Cardiac muscle cell (in vitro differentiated cells and primary cell): ENCODE data around the gene PLXNA1. TPM values are rescaled to one million over a fixed set of nuclear protein-coding genes. Genes with fewer than 3 reads are reported as not detected.

Source experiments
- DNase-seq, 2 donors: peaks; one replicate each; pipeline versions ENCODE4 v3.0.0 to v3.0.0-alpha.2; 2010 to 2017; ENCODE audit warnings: low read depth in 1 of 2, low spot score in 1 of 2
- H3K27ac ChIP-seq: fragments of 200-600 bp; sonication (generic); 2 replicates; pipeline ENCODE4 v1.5.1; 2016
- H3K27me3 ChIP-seq: fragments of 200-600 bp; sonication (generic); 2 replicates; pipeline ENCODE4 v1.6.0; 2016; ENCODE audit warnings: control low read depth
- H3K36me3 ChIP-seq: fragments of 200-600 bp; sonication (generic); 2 replicates; pipeline ENCODE4 v1.5.1; 2016; ENCODE audit warnings: control low read depth
- H3K4me1 ChIP-seq: fragments of 200-600 bp; sonication (generic); 2 replicates; pipeline ENCODE4 v1.8.1; 2017; ENCODE audit warnings: low read depth, mild to moderate bottlenecking, mixed run types
- H3K4me3 ChIP-seq: fragments of 200-600 bp; sonication (generic); 2 replicates; pipeline ENCODE4 v1.5.1; 2016; ENCODE audit warnings: mild to moderate bottlenecking
- H3K9me3 ChIP-seq: fragments of 200-600 bp; sonication (generic); 2 replicates; pipeline ENCODE4 v1.5.1; 2017; ENCODE audit warnings: low read depth, mild to moderate bottlenecking, control low read depth
- polyA plus RNA-seq: library from polyadenylated mRNA; unstranded; fragments of >200 nt; fragmentation: Nextera tagmentation; extraction: Ambion mirVana; gene quantifications from 2 replicates; pipeline ENCODE4 v1.2.1, GENCODE V29; 2016
- total RNA-seq: library from RNA; depleted of rRNA; stranded (reverse); fragments of >200 nt; gene quantifications from 2 replicates; pipeline ENCODE4 v1.2.3, GENCODE V29; 2016
- TF ChIP-seq, protein P1 (sequence below): IDR thresholded peaks from 2 replicates; pipeline ENCODE4 v1.5.1; 2012; ENCODE audit warnings: low read depth, mild to moderate bottlenecking, low read length

The PLXNA1 gene
- total and polyA plus RNA-seq, 2 experiments from 2014 or later: 19.5 to 71.0 TPM

DNA sequence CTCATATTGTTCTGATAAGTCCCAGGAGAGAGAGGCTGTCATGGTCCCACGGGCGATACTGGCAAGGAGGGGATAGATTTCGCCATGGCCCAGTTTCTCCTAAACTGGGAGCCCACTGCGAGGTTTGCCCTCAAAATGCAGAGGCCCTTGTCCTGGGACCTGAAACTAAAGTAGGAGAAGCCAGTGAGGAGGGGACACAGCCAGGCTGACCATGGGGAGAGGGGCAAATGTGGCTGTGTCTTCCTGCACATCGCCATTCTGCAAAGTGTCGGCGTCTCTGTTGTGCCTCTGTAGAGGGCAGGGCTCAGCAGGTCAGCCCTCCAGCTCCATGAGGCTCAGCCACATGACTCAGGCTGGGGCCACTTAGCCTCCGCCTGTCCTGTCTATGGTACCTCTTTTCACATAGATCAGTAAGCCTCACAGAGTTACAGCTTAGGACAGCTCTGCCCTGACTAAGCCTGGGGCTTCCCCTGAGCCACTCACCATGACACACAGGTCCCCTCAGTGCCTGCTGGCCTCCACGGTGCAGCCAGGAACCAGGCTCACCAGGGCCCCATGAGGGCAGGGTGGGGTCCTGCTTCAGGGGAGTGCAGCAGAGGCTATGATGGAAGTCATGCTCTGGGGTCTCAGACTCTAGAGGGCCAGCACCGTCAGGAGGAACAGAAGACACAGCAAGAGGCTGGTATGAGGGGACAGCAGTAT is 28.6 kb upstream of the PLXNA1 start:
- Histone ChIP-seq H3K4me1 (no peaks in the 10 kb centered on the region), H3K27ac (no peak overlapping the region), H3K27me3 (no peaks in the 10 kb centered on the region), H3K9me3 (no peaks in the 10 kb centered on the region), H3K36me3 (no peaks in the 10 kb centered on the region), H3K4me3 (no peak overlapping the region)
- DNase-seq: no peak
- TF ChIP-seq, protein P1, sequence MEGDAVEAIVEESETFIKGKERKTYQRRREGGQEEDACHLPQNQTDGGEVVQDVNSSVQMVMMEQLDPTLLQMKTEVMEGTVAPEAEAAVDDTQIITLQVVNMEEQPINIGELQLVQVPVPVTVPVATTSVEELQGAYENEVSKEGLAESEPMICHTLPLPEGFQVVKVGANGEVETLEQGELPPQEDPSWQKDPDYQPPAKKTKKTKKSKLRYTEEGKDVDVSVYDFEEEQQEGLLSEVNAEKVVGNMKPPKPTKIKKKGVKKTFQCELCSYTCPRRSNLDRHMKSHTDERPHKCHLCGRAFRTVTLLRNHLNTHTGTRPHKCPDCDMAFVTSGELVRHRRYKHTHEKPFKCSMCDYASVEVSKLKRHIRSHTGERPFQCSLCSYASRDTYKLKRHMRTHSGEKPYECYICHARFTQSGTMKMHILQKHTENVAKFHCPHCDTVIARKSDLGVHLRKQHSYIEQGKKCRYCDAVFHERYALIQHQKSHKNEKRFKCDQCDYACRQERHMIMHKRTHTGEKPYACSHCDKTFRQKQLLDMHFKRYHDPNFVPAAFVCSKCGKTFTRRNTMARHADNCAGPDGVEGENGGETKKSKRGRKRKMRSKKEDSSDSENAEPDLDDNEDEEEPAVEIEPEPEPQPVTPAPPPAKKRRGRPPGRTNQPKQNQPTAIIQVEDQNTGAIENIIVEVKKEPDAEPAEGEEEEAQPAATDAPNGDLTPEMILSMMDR: no peak

DNA sequence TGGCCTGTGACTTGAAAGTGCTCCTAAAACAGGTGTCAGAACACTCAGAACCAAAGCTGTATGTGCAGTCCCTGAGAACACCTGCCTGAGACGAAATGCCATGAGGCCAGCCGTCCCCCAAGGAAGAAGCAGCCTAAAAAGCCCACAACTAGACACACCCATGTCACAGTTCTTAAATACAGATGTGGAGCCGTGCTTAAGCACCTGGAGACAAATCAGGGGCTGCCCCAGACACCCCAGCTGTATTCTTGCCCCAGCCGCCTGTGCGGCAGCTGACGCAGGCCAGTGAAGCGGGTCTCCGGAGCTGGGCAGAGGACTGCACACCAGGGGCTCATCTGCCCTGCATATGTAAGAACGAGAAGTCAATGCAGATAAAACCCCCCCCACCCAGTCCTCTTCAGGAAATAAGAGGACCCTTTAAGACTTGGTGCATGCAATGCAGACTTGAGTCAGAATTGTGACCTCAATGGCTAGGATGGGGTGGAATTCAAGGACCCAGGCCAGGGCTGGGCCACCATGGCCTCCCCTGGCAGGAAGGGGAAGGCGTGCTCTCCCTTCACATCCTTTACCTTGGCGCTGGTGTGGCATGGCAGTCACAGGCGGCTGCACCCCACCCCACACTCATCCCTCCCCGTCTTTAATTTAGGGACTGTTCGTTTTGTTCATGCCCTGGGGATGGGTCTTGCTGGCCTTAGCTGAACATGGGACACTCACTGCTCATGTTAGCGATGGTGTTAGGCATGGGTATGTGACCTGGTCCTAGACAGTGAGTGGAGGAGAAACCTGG is 27.7 kb upstream of the PLXNA1 start:
- Histone ChIP-seq H3K4me3 (no peak overlapping the region), H3K27ac (no peak overlapping the region), H3K36me3 (no peaks in the 10 kb centered on the region), H3K27me3 (no peaks in the 10 kb centered on the region), H3K9me3 (no peaks in the 10 kb centered on the region), H3K4me1 (no peaks in the 10 kb centered on the region)
- DNase-seq: no peak
- TF ChIP-seq, protein P1: no peak

DNA sequence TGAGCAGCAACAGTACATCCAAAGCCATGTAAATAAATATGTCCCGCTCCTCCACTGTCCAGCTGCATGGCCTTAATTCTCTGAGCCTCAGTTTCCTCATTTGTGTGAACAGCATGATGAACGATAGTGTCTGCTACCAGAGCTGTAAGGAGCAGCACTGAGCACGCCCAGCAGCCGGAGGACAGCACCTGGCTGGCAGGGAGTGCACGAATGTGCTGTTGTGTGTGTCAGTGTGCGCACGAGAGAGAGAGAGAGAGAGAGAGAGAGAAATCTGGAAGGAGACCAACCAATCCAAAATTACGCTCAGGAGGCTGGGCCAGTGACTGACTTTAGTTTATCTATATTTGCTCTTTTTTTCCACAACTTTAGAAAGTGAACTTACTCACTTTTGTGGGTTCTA is 26.6 kb upstream of the PLXNA1 start:
- TF ChIP-seq, protein P1: no peak
- Histone ChIP-seq H3K4me1 (no peaks in the 10 kb centered on the region), H3K4me3 (no peak overlapping the region), H3K36me3 (no peaks in the 10 kb centered on the region), H3K27me3 (no peaks in the 10 kb centered on the region), H3K9me3 (no peaks in the 10 kb centered on the region), H3K27ac (no peak overlapping the region)
- DNase-seq: no peak

DNA sequence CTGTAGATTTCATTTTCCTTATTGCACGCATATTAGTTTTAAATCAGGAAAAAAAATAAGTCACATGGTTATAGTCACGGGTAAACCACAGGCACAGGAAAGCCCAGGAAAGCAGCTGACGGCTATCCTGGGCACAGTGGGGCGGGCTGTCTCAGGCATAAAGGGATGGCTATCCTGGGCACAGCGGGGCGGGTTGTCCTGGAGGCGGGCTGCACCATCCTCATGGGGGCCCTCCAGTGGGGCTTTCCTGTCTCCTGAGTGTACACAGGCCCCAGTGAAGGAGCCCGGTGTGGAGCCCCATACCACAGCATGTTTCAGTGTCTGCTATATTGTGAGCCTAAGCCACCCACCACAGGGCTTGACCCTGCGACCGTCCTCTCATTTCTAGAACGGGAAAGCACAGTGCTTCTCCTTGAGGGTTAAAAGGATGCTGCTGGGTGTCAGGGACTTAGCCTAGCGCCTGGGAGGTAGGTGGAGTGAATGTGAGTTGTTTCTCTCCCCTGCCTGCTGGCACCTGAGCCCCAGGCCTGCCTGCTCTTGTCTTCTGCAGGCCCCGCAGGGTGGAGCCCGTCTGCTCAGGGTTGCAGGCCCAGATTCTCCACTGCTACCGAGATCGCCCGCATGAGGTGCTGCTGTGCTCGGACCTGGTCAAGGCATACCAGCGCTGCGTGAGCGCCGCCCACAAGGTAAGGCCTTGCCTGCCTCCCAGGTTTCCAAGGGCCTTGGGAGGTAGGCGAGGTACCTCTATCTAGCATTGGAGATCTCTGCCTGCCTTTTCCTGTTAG is 25.9 kb upstream of the PLXNA1 start:
- Histone ChIP-seq H3K4me1 (no peaks in the 10 kb centered on the region), H3K9me3 (no peaks in the 10 kb centered on the region), H3K36me3 (no peaks in the 10 kb centered on the region), H3K4me3 (no peak overlapping the region), H3K27ac (no peak overlapping the region), H3K27me3 (no peaks in the 10 kb centered on the region)
- TF ChIP-seq, protein P1: no peak
- no peak for DNase-seq

DNA sequence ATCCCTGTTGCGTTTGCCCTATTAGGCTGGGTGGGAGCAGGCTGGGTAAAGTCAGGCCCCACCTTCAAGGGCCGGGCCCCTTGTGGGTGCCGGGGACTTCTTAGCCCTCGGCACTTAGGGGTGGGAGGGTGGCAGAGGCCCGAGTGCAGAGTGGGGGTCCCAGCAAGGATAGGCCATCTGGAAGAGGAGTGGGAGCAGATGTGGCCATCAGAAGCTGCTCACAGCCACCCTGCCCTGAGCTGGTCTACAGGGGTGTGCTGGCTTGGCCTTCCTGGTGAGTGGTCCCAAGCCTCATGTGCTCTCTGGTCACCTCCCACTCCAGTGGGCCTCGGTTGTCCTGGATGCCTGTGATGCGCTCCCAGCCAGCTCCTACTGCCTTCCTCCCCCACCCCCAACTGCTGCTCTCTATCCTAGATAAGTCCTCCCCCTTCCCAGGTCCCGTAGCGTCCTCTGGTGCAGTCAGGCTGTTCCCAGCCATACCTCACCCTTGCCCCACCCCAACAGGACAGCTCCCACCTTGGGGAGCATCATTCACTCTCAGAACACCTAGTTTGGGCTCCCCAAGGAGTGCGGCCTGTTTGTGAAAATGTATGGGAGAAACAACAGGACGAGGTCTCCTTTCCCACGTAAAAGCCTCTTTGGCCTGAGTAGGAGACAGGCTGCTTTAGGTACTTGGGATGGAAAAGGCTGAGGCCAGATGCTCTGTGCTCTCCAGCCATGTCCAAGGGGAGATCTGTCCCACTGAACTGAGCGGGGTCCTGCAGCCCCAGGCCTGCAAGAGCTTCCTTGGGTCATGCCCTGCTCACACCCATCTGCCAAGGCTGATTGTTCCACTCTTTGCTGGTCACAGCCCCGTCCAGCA is 24.9 kb upstream of the PLXNA1 start:
- Histone ChIP-seq H3K27ac (no peak overlapping the region), H3K4me1 (no peaks in the 10 kb centered on the region), H3K27me3 (no peaks in the 10 kb centered on the region), H3K4me3 (no peak overlapping the region), H3K9me3 (no peaks in the 10 kb centered on the region), H3K36me3 (no peaks in the 10 kb centered on the region)
- no peak for DNase-seq
- TF ChIP-seq, protein P1: no peak
